Ishikawa (cell line): ENCODE measurements around the gene ALB.

Source experiments
- CEBPB ChIP-seq: IDR thresholded peaks from 2 replicates; pipeline ENCODE4 v1.6.1; 2012
- EGR1 ChIP-seq: IDR thresholded peaks from 2 replicates; pipeline ENCODE4 v1.6.1; 2012
- EP300 ChIP-seq: IDR thresholded peaks from 2 replicates; pipeline ENCODE4 v1.6.1; 2012; ENCODE audit warnings: borderline replicate concordance
- FOXM1 ChIP-seq: IDR thresholded peaks from 2 replicates; pipeline ENCODE4 v1.6.1; 2012; ENCODE audit warnings: low read depth, borderline replicate concordance
- MAX ChIP-seq: IDR thresholded peaks from 2 replicates; pipeline ENCODE4 v1.6.1; 2012
- RAD21 ChIP-seq: IDR thresholded peaks from 2 replicates; pipeline ENCODE4 v1.6.1; 2012; ENCODE audit warnings: low read depth
- REST ChIP-seq: IDR thresholded peaks from 2 replicates; pipeline ENCODE4 v1.6.1; 2012; ENCODE audit warnings: low read depth, mild to moderate bottlenecking
- TAF1 ChIP-seq: IDR thresholded peaks from 2 replicates; pipeline ENCODE4 v1.6.1; 2012; ENCODE audit warnings: low read depth, mild to moderate bottlenecking
- TCF12 ChIP-seq: IDR thresholded peaks from 2 replicates; pipeline ENCODE4 v1.6.1; 2012; ENCODE audit warnings: low read depth
- TEAD4 ChIP-seq: IDR thresholded peaks from 2 replicates; pipeline ENCODE4 v1.6.1; 2012
- USF1 ChIP-seq: IDR thresholded peaks from 2 replicates; pipeline ENCODE4 v1.6.1; 2012
- YY1 ChIP-seq: IDR thresholded peaks from 2 replicates; pipeline ENCODE4 v1.6.1; 2012; ENCODE audit warnings: low read depth
- ZBTB7A ChIP-seq: IDR thresholded peaks from 2 replicates; pipeline ENCODE4 v1.6.1; 2012; ENCODE audit warnings: low read depth

- TF ChIP-seq USF1 (no peak), EP300 (no peak), ZBTB7A (no peak), CEBPB (no peak), RAD21 (no peak), EGR1 (no peak), TEAD4 (no peak), TAF1 (no peak), TCF12 (no peak), MAX (no peak), FOXM1 (no peak), REST (no peak), YY1 (no peak)
These were observed 25.9 kb downstream of the ALB start for GRCh38 chr4:73429826-73430587.
